GM12865 (cell line): ENCODE measurements around the gene SLC5A5.

ENCODE experiments used
- DNase-seq: peaks from one replicate; pipeline ENCODE4 v3.0.0; 2010; ENCODE audit warnings: low read depth
- H3K4me3 ChIP-seq: 2 replicates; pipeline ENCODE4 v1.5.1; 2011; ENCODE audit warnings: mild to moderate bottlenecking, low read depth, low read length, control low read depth
- TF ChIP-seq, protein P1 (sequence below): IDR thresholded peaks from 2 replicates; pipeline ENCODE4 v1.5.1; 2011; ENCODE audit warnings: low read length, control low read depth, low read depth, inconsistent platforms; ENCODE audit not compliant: insufficient read depth; ENCODE audit errors: missing control alignments

The SLC5A5 gene

DNA sequence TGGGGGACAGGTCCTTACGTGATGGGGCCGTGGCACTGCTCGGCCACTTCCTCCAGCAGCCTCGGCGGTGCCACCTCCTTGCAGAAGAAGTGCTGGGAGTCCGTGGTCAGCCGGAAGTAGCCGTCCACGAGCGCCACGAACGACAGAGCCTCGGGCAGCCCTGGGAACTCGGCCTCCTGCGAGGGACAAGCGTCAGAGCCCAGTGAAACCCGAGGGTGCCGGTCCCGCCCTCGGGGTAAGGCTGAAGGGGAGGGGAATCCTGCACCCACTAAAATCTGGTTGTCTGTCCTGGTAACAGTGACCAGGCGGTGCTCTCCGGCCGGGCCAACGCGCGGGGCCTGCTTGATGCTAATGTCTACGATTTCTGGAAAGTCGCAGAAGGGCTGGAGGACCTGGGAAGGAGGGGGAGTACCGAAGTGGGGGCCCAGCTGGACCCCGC, 30.4 kb upstream of the SLC5A5 start:
- no peak for DNase-seq
- TF ChIP-seq, protein P1, sequence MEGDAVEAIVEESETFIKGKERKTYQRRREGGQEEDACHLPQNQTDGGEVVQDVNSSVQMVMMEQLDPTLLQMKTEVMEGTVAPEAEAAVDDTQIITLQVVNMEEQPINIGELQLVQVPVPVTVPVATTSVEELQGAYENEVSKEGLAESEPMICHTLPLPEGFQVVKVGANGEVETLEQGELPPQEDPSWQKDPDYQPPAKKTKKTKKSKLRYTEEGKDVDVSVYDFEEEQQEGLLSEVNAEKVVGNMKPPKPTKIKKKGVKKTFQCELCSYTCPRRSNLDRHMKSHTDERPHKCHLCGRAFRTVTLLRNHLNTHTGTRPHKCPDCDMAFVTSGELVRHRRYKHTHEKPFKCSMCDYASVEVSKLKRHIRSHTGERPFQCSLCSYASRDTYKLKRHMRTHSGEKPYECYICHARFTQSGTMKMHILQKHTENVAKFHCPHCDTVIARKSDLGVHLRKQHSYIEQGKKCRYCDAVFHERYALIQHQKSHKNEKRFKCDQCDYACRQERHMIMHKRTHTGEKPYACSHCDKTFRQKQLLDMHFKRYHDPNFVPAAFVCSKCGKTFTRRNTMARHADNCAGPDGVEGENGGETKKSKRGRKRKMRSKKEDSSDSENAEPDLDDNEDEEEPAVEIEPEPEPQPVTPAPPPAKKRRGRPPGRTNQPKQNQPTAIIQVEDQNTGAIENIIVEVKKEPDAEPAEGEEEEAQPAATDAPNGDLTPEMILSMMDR: no peak
- H3K4me3 ChIP-seq: no peak overlapping the region

DNA sequence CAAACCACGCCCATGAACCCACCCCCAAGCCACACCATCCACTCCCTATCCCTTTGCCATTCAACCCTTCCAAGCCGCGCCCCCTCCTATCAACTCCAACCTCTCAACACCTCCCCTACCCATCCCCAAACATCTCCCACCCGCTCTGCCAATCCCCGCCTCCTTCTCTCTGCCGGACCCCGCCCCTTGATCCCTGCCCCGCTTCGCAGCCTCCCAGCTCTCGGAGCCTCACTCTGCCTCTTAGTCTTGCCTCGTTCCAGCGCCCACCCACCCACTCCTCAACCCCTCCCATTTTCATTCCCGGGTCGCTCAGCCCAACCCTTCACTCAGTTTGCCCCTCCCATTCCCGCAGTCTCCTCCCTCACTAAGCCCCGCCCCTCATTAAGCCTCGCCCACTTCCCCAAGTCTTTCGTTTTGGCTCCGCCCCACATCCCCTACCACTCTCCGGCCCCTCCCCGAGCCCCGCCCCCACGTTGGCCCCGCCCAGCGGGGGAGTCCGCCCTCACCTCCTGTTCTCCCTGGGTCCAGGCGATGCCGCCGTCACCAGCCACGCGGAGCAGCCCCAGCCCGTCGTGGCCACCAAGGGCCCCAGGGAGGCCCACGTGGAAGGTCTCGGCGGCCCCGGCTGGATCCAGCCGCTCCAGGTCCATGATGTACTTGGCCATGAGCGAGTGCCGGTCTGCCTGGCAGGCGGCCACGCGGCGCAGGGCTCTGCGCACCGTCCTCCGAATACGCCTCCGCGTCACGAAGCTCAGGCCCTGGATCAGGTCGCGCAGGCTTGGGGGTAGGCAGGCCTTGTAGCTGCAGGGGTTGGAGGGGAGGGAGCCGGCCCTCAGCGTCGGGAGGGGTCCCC, 29.7 kb upstream of the SLC5A5 start:
- H3K4me3 ChIP-seq: no peak overlapping the region

DNA sequence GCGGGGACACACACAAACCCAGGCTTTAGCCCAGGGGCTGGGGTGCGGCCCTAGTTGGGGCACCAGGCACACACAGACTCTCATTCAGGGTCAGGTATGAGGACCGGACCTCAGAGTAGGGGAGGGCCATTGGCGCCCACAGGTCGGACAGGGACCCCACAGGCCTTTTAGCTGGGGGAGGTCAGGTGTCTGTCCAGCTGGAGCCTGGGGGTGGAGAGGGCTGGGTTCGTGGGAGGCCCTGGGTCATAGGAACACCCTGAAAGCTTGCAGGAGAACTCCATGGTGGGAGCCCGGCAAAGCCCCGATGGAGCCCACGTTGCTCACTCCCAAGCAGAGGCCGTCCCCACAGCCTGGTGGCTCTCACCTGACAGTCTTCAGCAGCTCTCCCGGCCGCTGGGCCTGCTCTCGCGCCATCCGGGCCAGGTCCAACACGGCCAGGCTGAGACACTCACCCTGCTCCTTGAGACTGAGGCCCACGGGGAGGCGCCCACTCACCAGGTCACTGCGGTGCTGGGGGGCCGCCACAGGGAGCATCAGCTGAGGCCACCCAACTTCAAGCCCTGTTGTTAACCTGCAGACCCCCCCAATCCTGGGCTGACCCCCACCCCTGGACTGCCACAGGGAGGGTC, 29.0 kb upstream of the SLC5A5 start:
- H3K4me3 ChIP-seq: no peak overlapping the region

More for the DNA sequence above, 29.7 kb upstream of the SLC5A5 start:
- peak; percentile 58 for DNase-seq
- TF ChIP-seq, protein P1: no peak

DNA sequence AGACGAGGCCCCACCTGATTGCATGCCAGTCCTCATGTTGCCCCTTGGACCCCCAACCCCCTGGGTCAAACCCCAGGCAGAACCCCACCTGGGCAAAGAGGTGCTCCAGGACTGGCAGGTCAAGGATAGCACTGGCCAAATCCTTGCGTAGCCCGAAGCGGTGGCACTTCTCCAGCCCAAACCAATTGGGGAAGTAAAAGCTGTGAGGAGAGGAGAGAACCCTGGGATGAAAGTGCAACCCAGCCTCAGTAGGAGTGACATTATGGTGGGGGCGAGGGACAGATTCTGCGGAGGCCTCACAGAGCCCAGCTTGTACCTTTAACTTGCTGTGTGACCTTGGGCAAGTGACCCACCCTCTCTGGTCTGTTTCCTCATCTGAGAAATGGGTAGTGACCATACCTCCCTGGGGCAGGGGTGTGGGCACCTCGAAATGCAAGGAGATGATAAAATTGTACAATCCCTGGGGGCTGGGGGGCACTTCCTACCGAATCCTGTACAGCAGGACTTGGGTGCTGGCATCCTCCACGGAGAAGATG, 28.4 kb upstream of the SLC5A5 start:
- TF ChIP-seq, protein P1: no peak
- no peak for DNase-seq
- no peak overlapping the region for H3K4me3 ChIP-seq

More for the DNA sequence above, 29.0 kb upstream of the SLC5A5 start:
- TF ChIP-seq, protein P1: no peak
- DNase-seq: no peak

DNA sequence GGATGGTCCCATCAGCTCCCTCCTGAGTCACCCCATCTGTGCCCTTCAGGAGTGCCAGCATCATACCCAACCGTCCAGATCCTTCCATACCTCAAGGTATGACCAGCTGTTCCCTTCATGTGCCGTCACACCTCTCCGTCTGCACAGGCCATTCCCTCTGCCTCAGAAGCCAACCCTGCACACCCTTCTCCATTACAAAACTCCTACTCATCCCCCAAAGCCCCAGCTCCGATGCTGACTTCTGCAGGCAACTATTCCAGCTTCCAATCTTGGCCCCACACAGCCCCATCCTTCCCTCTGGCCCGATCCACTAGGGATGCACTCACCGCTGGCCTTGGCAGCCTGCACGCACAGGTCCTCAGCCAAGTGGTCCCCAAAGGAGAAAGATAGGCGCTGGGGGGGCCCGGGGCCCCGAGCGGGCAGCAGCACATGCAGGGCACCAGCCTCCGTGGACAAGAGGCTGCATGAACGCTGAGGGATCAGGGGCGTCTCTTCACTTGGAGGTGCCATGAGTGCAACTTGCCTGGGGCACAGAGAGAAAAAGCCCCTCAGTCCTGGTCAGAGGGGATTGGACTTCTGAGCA, 27.7 kb upstream of the SLC5A5 start:
- TF ChIP-seq, protein P1: no peak
- no peak for DNase-seq
- no peak overlapping the region for H3K4me3 ChIP-seq

DNA sequence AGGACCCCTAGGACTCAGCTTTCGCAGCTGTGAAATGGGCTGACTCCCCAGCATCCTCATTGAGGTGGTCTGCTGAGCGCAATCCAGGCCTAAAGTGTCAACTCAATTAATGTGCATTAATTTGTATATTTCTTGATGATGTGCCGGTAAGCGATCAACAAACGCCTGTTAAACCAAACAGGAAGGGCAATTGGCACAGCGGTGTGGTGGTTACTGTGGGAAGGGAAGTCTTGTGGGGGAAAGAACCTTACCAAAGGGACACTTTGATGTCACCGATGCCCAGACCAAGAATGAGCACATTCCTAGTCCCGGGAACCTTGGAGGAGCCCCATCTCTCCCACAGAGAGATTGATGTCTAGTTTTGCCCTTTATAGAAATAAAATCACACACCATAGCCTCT, 25.6 kb upstream of the SLC5A5 start:
- DNase-seq: peak; percentile 41
- peak overlapping the region; percentile 72 for H3K4me3 ChIP-seq
- TF ChIP-seq, protein P1: no peak
